DND-41 (cell line): Measurements from ENCODE around the gene FBRSL1.
A peak's percentile ranks its signal among the peaks of the same experiment; 100 is the strongest.

Experiments
- ATAC-seq: fragments of 200-7000 bp; cut with Tn5 transposase; 3 replicates; pipeline ENCODE4 v1.9.1; 2021; ENCODE audit warnings: low read depth; ENCODE audit not compliant: insufficient read depth
- DNase-seq: peaks from one replicate; pipeline ENCODE4 v3.0.0-alpha.2; 2020
- H2AFZ ChIP-seq: 2 replicates; pipeline ENCODE4 v1.6.0; 2012; ENCODE audit warnings: low read depth, low read length
- H3K27ac ChIP-seq: 2 replicates; pipeline ENCODE4 v1.5.1; 2012; ENCODE audit warnings: low read length, inconsistent platforms
- H3K27me3 ChIP-seq: fragments of 200-600 bp; sonication (generic); 2 replicates; pipeline ENCODE4 v1.6.0; 2012; ENCODE audit warnings: low read length, mild to moderate bottlenecking, inconsistent platforms; ENCODE audit not compliant: insufficient read depth, poor library complexity
- H3K36me3 ChIP-seq: 2 replicates; pipeline ENCODE4 v1.5.1; 2012; ENCODE audit warnings: low read length, inconsistent platforms; ENCODE audit not compliant: insufficient read depth
- H3K4me1 ChIP-seq: 2 replicates; pipeline ENCODE4 v1.5.1; 2012; ENCODE audit warnings: mild to moderate bottlenecking, low read length; ENCODE audit not compliant: insufficient read depth
- H3K4me2 ChIP-seq: 2 replicates; pipeline ENCODE4 v1.6.0; 2012; ENCODE audit warnings: mild to moderate bottlenecking, moderate library complexity, low read length, inconsistent platforms; ENCODE audit not compliant: insufficient read depth
- H3K4me3 ChIP-seq, 2 experiments: fragments of 200-600 bp in 1 of 2; shearing (Covaris generic) in 1 of 2; 2 replicates each; pipeline ENCODE4 v1.5.1; 2012 to 2016; ENCODE audit warnings: inconsistent platforms in 2 of 2, low read length in 2 of 2, mild to moderate bottlenecking in 2 of 2, low read depth in 1 of 2, moderate library complexity in 1 of 2
- H3K79me2 ChIP-seq: 2 replicates; pipeline ENCODE4 v1.6.0; 2012; ENCODE audit warnings: low read length, inconsistent platforms; ENCODE audit not compliant: insufficient read depth
- H3K9ac ChIP-seq: 2 replicates; pipeline ENCODE4 v1.6.0; 2012; ENCODE audit warnings: low read depth, mild to moderate bottlenecking, inconsistent platforms, low read length, moderate library complexity
- H3K9me3 ChIP-seq: 2 replicates; pipeline ENCODE4 v1.5.1; 2012; ENCODE audit warnings: low read length, moderate library complexity, mild to moderate bottlenecking, inconsistent platforms; ENCODE audit not compliant: insufficient read depth, severe bottlenecking
- H4K20me1 ChIP-seq: 2 replicates; pipeline ENCODE4 v1.6.0; 2012; ENCODE audit warnings: low read length; ENCODE audit not compliant: insufficient read depth
- CTCF ChIP-seq: IDR thresholded peaks from 2 replicates; pipeline ENCODE4 v1.5.1; 2012; ENCODE audit warnings: borderline replicate concordance, low read length, moderate library complexity, mild to moderate bottlenecking; ENCODE audit not compliant: poor library complexity, severe bottlenecking; ENCODE audit errors: extremely low read depth
- EZH2 ChIP-seq: IDR thresholded peaks from 3 replicates; pipeline ENCODE4 v1.6.1; 2012; ENCODE audit warnings: borderline replicate concordance, low read depth, mild to moderate bottlenecking, moderate library complexity, low read length, inconsistent platforms; ENCODE audit not compliant: severe bottlenecking

Gene FBRSL1

GRCh38 chr12:132493482-132494178 lies 3.7 kb downstream of the FBRSL1 start:
- H2AFZ ChIP-seq: no peak overlapping the region
- DNase-seq (no peak), ATAC-seq (no peak)
- TF ChIP-seq EZH2 (no peak), CTCF (no peak)
- peaks cover 10% of the 10 kb centered on the region; the same call in 1 of the 2 replicates for H3K36me3 ChIP-seq
- H3K4me3 ChIP-seq: no peak overlapping the region
- H3K9me3 ChIP-seq: no peaks in the 10 kb centered on the region
- H3K27me3 ChIP-seq: no peaks in the 10 kb centered on the region
- peaks cover 83% of the 10 kb centered on the region for H3K79me2 ChIP-seq
- H3K4me1 ChIP-seq: peaks cover 38% of the 10 kb centered on the region
- H3K9ac ChIP-seq: no peak overlapping the region
- H4K20me1 ChIP-seq: peaks cover 80% of the 10 kb centered on the region
- H3K27ac ChIP-seq: no peak overlapping the region
- H3K4me2 ChIP-seq: peak overlapping the region; percentile 96

- ATAC-seq (no peak), DNase-seq (no peak)
- no peak overlapping the region; the same call in 1 of the 2 replicates for H3K9ac ChIP-seq
- peaks cover 10% of the 10 kb centered on the region; the same call in 1 of the 2 replicates for H3K36me3 ChIP-seq
- H4K20me1 ChIP-seq: peaks cover 89% of the 10 kb centered on the region
- H3K27me3 ChIP-seq: no peaks in the 10 kb centered on the region
- peaks cover 29% of the 10 kb centered on the region for H3K4me1 ChIP-seq
- no peak overlapping the region for H3K4me2 ChIP-seq
- no peaks in the 10 kb centered on the region for H3K9me3 ChIP-seq
- TF ChIP-seq EZH2 (no peak), CTCF (no peak)
- H2AFZ ChIP-seq: no peak overlapping the region
- H3K27ac ChIP-seq: no peak overlapping the region
- no peak overlapping the region for H3K4me3 ChIP-seq
- H3K79me2 ChIP-seq: peaks cover 92% of the 10 kb centered on the region
These were observed 4.6 kb downstream of the FBRSL1 start for GRCh38 chr12:132494294-132495164.

GRCh38 chr12:132495165-132495544 lies 5.2 kb downstream of the FBRSL1 start:
- DNase-seq (no peak), ATAC-seq (no peak)
- Histone ChIP-seq H3K27ac (no peak overlapping the region), H3K36me3 (peaks cover 10% of the 10 kb centered on the region; the same call in 1 of the 2 replicates), H3K27me3 (no peaks in the 10 kb centered on the region), H3K9me3 (no peaks in the 10 kb centered on the region), H2AFZ (no peak overlapping the region), H3K9ac (no peak overlapping the region), H3K4me1 (peaks cover 29% of the 10 kb centered on the region), H3K4me2 (no peak overlapping the region), H4K20me1 (peaks cover 96% of the 10 kb centered on the region), H3K79me2 (peaks cover 98% of the 10 kb centered on the region), H3K4me3 (no peak overlapping the region)
- TF ChIP-seq EZH2 (no peak), CTCF (no peak)
